Rectal smooth muscle tissue (tissue), 1 donor: ENCODE measurements around the gene CEP70.

ENCODE experiments used
- H3K27ac ChIP-seq: one replicate; pipeline ENCODE4 v1.7.0; 2013; ENCODE audit warnings: low read depth, low read length, inconsistent platforms
- H3K27me3 ChIP-seq: one replicate; pipeline ENCODE4 v1.7.0; 2013; ENCODE audit warnings: low read length; ENCODE audit not compliant: control insufficient read depth, insufficient read depth
- H3K36me3 ChIP-seq: one replicate; pipeline ENCODE4 v1.7.0; 2013; ENCODE audit warnings: low read length; ENCODE audit not compliant: control insufficient read depth, insufficient read depth
- H3K4me1 ChIP-seq: one replicate; pipeline ENCODE4 v1.7.0; 2013; ENCODE audit warnings: low read length; ENCODE audit not compliant: control insufficient read depth, insufficient read depth
- H3K4me3 ChIP-seq: one replicate; pipeline ENCODE4 v1.7.0; 2013; ENCODE audit warnings: low read length
- H3K9ac ChIP-seq: one replicate; pipeline ENCODE4 v1.7.0; 2013; ENCODE audit warnings: low read length

CEP70 gene

GRCh38 chr3:138471481-138471880 lies 122.6 kb downstream of the CEP70 start:
- peaks cover 21% of the 10 kb centered on the region for H3K4me1 ChIP-seq
- H3K27ac ChIP-seq = peak overlapping the region; percentile 6
- no peak overlapping the region for H3K9ac ChIP-seq
- no peaks in the 10 kb centered on the region for H3K27me3 ChIP-seq
- no peaks in the 10 kb centered on the region for H3K36me3 ChIP-seq
- no peak overlapping the region for H3K4me3 ChIP-seq

- no peaks in the 10 kb centered on the region for H3K36me3 ChIP-seq
- no peak overlapping the region for H3K4me3 ChIP-seq
- H3K4me1 ChIP-seq = peaks cover 21% of the 10 kb centered on the region
- H3K9ac ChIP-seq = no peak overlapping the region
- no peaks in the 10 kb centered on the region for H3K27me3 ChIP-seq
- peak overlapping the region; percentile 90 for H3K27ac ChIP-seq
Observed at GRCh38 chr3:138470687-138471086, 123.4 kb downstream of the CEP70 start.

- Histone ChIP-seq H3K36me3 (no peaks in the 10 kb centered on the region), H3K9ac (no peak overlapping the region), H3K4me1 (peaks cover 21% of the 10 kb centered on the region), H3K4me3 (no peak overlapping the region), H3K27ac (peak overlapping the region; percentile 90), H3K27me3 (no peaks in the 10 kb centered on the region)
Observed at GRCh38 chr3:138469874-138470273, 124.2 kb downstream of the CEP70 start.

DNA sequence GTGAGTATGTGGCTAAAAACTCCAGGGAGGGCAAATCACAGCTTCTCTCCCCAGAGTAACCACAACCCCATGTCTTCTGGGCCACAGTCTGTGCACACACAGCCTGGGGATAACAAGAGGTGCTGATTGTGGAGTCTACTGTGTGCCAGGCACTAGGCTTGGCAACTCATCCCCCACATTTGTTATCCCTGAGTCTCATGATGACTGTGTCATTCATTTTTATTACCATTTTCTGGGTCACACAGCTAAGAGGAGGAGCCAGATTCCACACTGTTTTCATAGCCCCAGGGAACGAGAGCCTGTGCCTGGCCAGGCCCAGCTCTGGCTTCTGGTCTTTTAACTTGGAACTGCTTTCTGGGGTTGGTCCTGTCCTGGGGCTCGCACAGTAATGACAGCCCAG lies 125.2 kb downstream of the CEP70 start:
- H3K4me1 ChIP-seq = peaks cover 21% of the 10 kb centered on the region
- peak overlapping the region; percentile 90 for H3K27ac ChIP-seq
- H3K9ac ChIP-seq = no peak overlapping the region
- no peaks in the 10 kb centered on the region for H3K27me3 ChIP-seq
- H3K36me3 ChIP-seq = no peaks in the 10 kb centered on the region
- H3K4me3 ChIP-seq = no peak overlapping the region

DNA sequence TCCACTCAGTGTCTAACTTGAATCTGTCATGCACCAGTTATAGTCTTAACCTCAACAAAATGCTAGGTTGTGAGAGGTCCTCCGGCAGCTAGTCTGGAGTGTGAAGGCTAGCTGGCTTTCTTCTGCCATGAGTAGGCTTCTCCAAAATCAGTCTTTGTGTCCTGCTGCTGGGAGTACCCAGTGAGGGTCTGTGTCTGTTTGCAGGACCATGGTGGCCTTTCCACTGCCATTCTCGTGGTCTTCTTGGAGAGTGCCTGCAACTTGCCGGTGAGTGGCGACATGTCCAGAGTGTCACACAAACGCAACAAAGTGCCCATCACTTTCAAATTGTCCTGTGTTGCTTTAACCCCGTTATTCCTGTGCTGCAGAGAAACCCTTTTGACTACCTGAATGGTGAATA lies 125.6 kb downstream of the CEP70 start:
- Histone ChIP-seq H3K36me3 (no peaks in the 10 kb centered on the region), H3K9ac (no peak overlapping the region), H3K4me1 (peaks cover 21% of the 10 kb centered on the region), H3K27ac (peak overlapping the region; percentile 90), H3K4me3 (no peak overlapping the region), H3K27me3 (no peaks in the 10 kb centered on the region)

DNA sequence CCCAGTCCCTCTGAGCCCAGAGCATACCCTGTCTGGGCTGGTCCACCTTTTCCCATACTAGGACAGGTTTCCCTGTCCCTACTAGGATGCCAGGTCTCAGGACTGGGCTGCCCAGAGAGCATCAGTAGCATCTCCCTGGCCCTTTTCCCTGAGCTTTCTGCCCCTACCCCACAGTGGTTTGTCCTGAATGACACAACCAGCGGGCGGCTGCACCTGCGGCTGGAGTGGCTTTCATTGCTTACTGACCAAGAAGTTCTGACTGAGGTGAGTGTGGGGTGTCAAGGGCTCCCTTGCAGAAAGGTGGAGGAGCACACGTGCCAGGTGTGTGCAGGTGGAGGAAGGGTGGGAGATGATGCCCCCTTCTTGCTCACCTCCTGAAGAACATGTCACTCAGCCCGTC lies 126.1 kb downstream of the CEP70 start:
- Histone ChIP-seq H3K27ac (no peak overlapping the region), H3K36me3 (no peaks in the 10 kb centered on the region), H3K4me1 (peaks cover 21% of the 10 kb centered on the region), H3K9ac (no peak overlapping the region), H3K27me3 (no peaks in the 10 kb centered on the region), H3K4me3 (no peak overlapping the region)

- no peak overlapping the region for H3K27ac ChIP-seq
Observed at GRCh38 chr3:138465925-138466324, 128.1 kb downstream of the CEP70 start.

DNA sequence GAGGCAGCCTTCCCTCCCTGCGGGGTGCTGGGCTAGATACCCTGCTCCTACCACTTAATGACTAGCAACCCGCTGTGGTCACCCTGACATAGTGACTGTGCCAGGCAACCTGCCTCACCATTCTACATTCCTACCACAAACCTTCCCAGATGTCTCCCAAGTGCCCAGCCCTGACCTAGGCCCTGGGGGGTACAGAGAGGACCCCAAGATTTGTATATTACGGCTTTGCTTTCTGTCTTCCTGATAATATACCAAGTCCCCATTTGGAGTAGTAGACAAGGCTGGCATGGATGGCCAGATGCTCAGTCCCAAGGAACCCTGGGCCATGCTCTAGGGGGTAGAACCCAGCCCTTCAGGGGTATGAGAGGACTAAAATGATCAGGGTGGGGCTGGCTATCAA lies 128.6 kb downstream of the CEP70 start:
- Histone ChIP-seq H3K27me3 (no peaks in the 10 kb centered on the region), H3K27ac (no peak overlapping the region), H3K4me1 (peaks cover 21% of the 10 kb centered on the region), H3K36me3 (no peaks in the 10 kb centered on the region), H3K4me3 (no peak overlapping the region), H3K9ac (no peak overlapping the region)

More at GRCh38 chr3:138465925-138466324, 128.1 kb downstream of the CEP70 start:
- H3K27me3 ChIP-seq = no peaks in the 10 kb centered on the region
- H3K36me3 ChIP-seq = no peaks in the 10 kb centered on the region
- no peak overlapping the region for H3K4me3 ChIP-seq
- H3K4me1 ChIP-seq = peaks cover 21% of the 10 kb centered on the region
- no peak overlapping the region for H3K9ac ChIP-seq

DNA sequence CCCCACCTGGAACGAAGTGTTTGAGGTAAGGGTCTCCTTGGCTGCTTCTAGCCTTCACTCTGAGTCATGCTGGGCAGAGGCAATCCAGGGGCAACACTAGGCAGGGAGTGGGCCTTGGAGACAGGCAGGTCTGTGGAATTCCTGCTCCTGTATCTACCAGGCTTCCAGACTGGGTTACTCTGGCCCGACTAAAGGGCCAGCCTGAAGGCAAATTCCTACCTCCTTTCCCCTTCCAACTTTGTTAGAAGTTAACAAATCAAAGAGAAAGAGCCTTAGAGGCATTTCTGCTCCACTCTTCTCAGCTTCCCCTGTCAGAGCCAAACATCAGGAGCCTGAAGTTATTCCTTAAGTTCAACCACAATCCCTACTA lies 129.6 kb downstream of the CEP70 start:
- Histone ChIP-seq H3K9ac (no peak overlapping the region), H3K36me3 (no peaks in the 10 kb centered on the region), H3K27ac (no peak overlapping the region), H3K4me1 (peaks cover 11% of the 10 kb centered on the region), H3K4me3 (no peak overlapping the region), H3K27me3 (no peaks in the 10 kb centered on the region)

GRCh38 chr3:138463724-138464490 lies 130.2 kb downstream of the CEP70 start:
- H3K27ac ChIP-seq = no peak overlapping the region
- peaks cover 6% of the 10 kb centered on the region for H3K4me1 ChIP-seq
- no peaks in the 10 kb centered on the region for H3K27me3 ChIP-seq
- H3K9ac ChIP-seq = no peak overlapping the region
- no peak overlapping the region for H3K4me3 ChIP-seq
- no peaks in the 10 kb centered on the region for H3K36me3 ChIP-seq

DNA sequence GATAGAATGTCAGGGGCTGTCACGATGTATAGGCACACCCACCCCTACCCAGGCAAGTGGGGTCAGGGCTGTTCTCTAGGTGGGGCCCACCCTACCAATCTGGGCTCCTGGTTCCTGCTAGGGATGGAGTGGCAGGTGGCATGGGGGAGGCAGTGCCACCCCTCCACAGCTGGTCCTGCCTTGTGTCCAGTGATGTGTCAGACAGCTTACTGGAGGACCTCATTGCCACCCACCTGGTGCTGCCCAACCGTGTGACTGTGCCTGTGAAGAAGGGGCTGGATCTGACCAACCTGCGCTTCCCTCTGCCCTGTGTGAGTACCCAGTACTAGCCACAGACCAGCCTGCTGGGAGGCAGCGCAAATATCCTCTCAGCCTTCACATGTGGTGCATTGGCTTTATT lies 132.2 kb downstream of the CEP70 start:
- Histone ChIP-seq H3K4me3 (no peak overlapping the region), H3K4me1 (no peaks in the 10 kb centered on the region), H3K9ac (no peak overlapping the region), H3K36me3 (no peaks in the 10 kb centered on the region), H3K27ac (no peak overlapping the region), H3K27me3 (no peaks in the 10 kb centered on the region)

DNA sequence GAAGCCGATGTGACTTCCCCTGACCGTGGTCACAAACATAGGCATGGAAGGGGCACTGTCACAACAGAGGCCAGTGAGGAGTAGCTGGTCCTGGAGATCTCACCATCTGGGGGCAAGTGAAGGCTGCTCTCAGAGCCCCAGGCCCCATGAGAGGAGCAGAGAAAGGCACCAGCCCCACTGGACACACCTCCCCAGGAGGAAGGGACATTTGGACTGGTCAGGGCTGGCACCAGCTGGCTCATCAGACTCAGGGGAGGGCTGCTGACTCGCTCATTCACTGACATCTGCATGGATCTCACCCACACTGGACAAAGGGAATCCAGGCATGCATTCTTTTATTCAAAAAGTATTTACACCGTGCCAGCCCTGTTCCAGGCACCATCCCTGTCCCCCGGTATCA lies 132.8 kb downstream of the CEP70 start:
- no peaks in the 10 kb centered on the region for H3K27me3 ChIP-seq
- no peaks in the 10 kb centered on the region for H3K36me3 ChIP-seq
- H3K4me1 ChIP-seq = no peaks in the 10 kb centered on the region
- no peak overlapping the region for H3K4me3 ChIP-seq
- no peak overlapping the region for H3K27ac ChIP-seq
- no peak overlapping the region for H3K9ac ChIP-seq

DNA sequence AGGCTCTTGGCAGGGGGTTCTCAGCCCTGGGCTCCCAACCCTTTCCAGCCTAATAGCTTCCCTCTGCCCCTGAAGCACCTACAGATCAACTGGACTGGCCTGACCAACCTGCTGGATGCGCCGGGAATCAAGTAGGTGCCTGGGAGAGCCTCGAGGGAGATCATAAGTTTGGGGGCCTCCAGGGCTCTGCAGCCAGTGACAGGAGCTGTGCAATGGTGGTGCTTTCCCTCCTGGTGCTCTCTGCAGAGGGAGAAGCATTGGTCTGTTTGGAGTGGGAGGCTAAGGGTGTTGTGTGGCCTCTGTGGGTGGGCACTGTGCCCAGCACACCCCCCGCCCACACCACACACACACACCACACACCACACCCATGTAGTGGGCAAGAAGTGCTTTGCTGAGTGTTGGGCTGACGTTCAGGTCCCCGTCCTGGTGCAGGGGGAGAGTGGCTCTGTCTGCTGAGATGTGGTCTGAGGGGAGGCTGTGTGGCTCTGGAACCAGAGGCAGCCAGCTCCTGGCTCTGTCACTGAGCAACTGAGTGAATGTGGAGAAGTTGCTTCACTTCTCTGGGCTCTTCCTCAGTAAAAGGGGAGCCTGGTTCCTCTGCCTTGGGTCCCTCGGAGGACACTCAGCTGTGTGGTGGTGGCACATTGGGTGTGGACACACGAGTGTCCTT lies 133.4 kb downstream of the CEP70 start:
- H3K27ac ChIP-seq = no peak overlapping the region

More for the DNA sequence above, 133.4 kb downstream of the CEP70 start:
- no peak overlapping the region for H3K9ac ChIP-seq
- H3K27me3 ChIP-seq = no peaks in the 10 kb centered on the region
- no peaks in the 10 kb centered on the region for H3K4me1 ChIP-seq
- H3K36me3 ChIP-seq = no peaks in the 10 kb centered on the region
- no peak overlapping the region for H3K4me3 ChIP-seq
